Neutrophil (primary cell): ENCODE measurements around the gene STPG4.

Experiments used
- H3K27ac ChIP-seq: fragments of 200-600 bp; sonication (generic); 2 replicates; pipeline ENCODE4 v1.5.1; 2016; ENCODE audit warnings: mild to moderate bottlenecking, moderate library complexity
- H3K27me3 ChIP-seq: fragments of 200-600 bp; sonication (generic); 2 replicates; pipeline ENCODE4 v1.6.0; 2016; ENCODE audit warnings: mild to moderate bottlenecking
- H3K36me3 ChIP-seq: fragments of 200-600 bp; sonication (generic); 2 replicates; pipeline ENCODE4 v1.5.1; 2017
- H3K4me1 ChIP-seq, 2 experiments: fragments of 200-600 bp in 1 of 2; sonication (generic) in 1 of 2; 1 replicate in 1 of 2; 2 replicates in 1 of 2; pipeline versions ENCODE4 v1.5.1 to v1.6.1; 2013 to 2016; ENCODE audit warnings: low read depth in 1 of 2, low read length in 1 of 2, mild to moderate bottlenecking in 1 of 2, moderate library complexity in 1 of 2; ENCODE audit not compliant: control insufficient read depth in 1 of 2, insufficient read depth in 1 of 2
- H3K4me3 ChIP-seq, 2 experiments: fragments of 200-600 bp in 1 of 2; sonication (generic) in 1 of 2; 1 replicate in 1 of 2; 2 replicates in 1 of 2; pipeline ENCODE4 v1.5.1; 2013 to 2016; ENCODE audit warnings: low read depth in 1 of 2, low read length in 1 of 2, mild to moderate bottlenecking in 1 of 2, moderate library complexity in 1 of 2
- H3K9me3 ChIP-seq: fragments of 200-600 bp; sonication (generic); 2 replicates; pipeline ENCODE4 v1.5.1; 2016
- CTCF ChIP-seq: fragments of 200-600 bp; sonication (generic); IDR thresholded peaks from 2 replicates; pipeline ENCODE4 v1.5.1; 2016; ENCODE audit warnings: antibody characterized with exemption

STPG4 gene

GRCh38 chr2:47058003-47058931 lies 96.8 kb downstream of the STPG4 start:
- H3K9me3 ChIP-seq: no peaks in the 10 kb centered on the region
- H3K4me3 ChIP-seq: peak overlapping the region; percentile 26 to 32
- peak overlapping the region; percentile 92 for H3K27ac ChIP-seq
- H3K27me3 ChIP-seq: no peaks in the 10 kb centered on the region
- TF ChIP-seq CTCF: no peak
- peaks cover 24% of the 10 kb centered on the region for H3K36me3 ChIP-seq
- H3K4me1 ChIP-seq: peaks cover 22 to 26% of the 10 kb centered on the region in 2 experiments

- H3K27ac ChIP-seq: peak overlapping the region; percentile 92
- no peaks in the 10 kb centered on the region for H3K9me3 ChIP-seq
- H3K4me3 ChIP-seq: peak overlapping the region; percentile 26 to 32
- peaks cover 22% of the 10 kb centered on the region for H3K36me3 ChIP-seq
- TF ChIP-seq CTCF: no peak
- H3K27me3 ChIP-seq: no peaks in the 10 kb centered on the region
- peaks cover 22 to 26% of the 10 kb centered on the region in 2 experiments for H3K4me1 ChIP-seq
These were observed 97.5 kb downstream of the STPG4 start for GRCh38 chr2:47057687-47058002.

- peaks cover 22 to 26% of the 10 kb centered on the region in 2 experiments for H3K4me1 ChIP-seq
- H3K36me3 ChIP-seq: peaks cover 24% of the 10 kb centered on the region
- H3K27me3 ChIP-seq: no peaks in the 10 kb centered on the region
- no peak for TF ChIP-seq CTCF
- no peaks in the 10 kb centered on the region for H3K9me3 ChIP-seq
- H3K4me3 ChIP-seq: peak overlapping the region; percentile 26 to 32
- peak overlapping the region; percentile 92 for H3K27ac ChIP-seq
These were observed 98.0 kb downstream of the STPG4 start for GRCh38 chr2:47056868-47057686.

GRCh38 chr2:47056374-47056773 lies 98.7 kb downstream of the STPG4 start:
- no peak overlapping the region for H3K4me3 ChIP-seq
- peaks cover 22 to 26% of the 10 kb centered on the region in 2 experiments for H3K4me1 ChIP-seq
- H3K27ac ChIP-seq: no peak overlapping the region
- peaks cover 22% of the 10 kb centered on the region for H3K36me3 ChIP-seq
- TF ChIP-seq CTCF: no peak
- H3K27me3 ChIP-seq: no peaks in the 10 kb centered on the region
- H3K9me3 ChIP-seq: no peaks in the 10 kb centered on the region

- no peaks in the 10 kb centered on the region for H3K27me3 ChIP-seq
- H3K4me1 ChIP-seq: peaks cover 22 to 26% of the 10 kb centered on the region in 2 experiments
These were observed 100.2 kb downstream of the STPG4 start for GRCh38 chr2:47054868-47055267.

More at GRCh38 chr2:47054868-47055267, 100.2 kb downstream of the STPG4 start:
- Histone ChIP-seq H3K36me3 (peaks cover 28% of the 10 kb centered on the region), H3K9me3 (no peaks in the 10 kb centered on the region), H3K27ac (no peak overlapping the region), H3K4me3 (no peak overlapping the region)
- no peak for TF ChIP-seq CTCF
